ENCODE results near the gene INF2.

GRCh38 chr14:104747876-104748275, 58.5 kb downstream of the INF2 start:
- TF ChIP-seq POLR2A (IDR thresholded peaks at IDR 0.05; ENCODE audit: low read depth) (no peak), CTCF (IDR thresholded peaks at IDR 0.05) (no peak), EP300 (IDR thresholded peaks at IDR 0.05) (no peak), POLR2AphosphoS5 (IDR thresholded peaks at IDR 0.05) (no peak)

Data from esophagus muscularis mucosa (tissue), 4 donors.